HepG2 (cell line): ENCODE results near the gene OBSL1. TPM values are rescaled to one million over a fixed set of nuclear protein-coding genes. Genes with fewer than 3 reads are reported as not detected.

ENCODE experiments used
- ETV5 ChIP-seq: IDR thresholded peaks from 2 replicates; pipeline ENCODE4 v1.6.1; 2018; ENCODE audit warnings: missing biosample characterization, missing genetic modification reagents, inconsistent platforms, borderline replicate concordance
- FOXA3 ChIP-seq: IDR thresholded peaks from 2 replicates; pipeline ENCODE4 v1.6.1; 2016; ENCODE audit warnings: missing genetic modification reagents, missing compliant biosample characterization
- GZF1 ChIP-seq: sonication (generic); formaldehyde crosslinking; IDR thresholded peaks from 2 replicates; pipeline ENCODE4 v1.5.1; 2020; ENCODE audit warnings: mild to moderate bottlenecking, missing genetic modification reagents
- MIER2 ChIP-seq: IDR thresholded peaks from 2 replicates; pipeline ENCODE4 v1.6.1; 2016; ENCODE audit warnings: missing biosample characterization, missing genetic modification reagents
- NCOA5 ChIP-seq: sonication (generic); formaldehyde crosslinking; IDR thresholded peaks from 2 replicates; pipeline ENCODE4 v1.4.0; 2020; ENCODE audit warnings: missing genetic modification reagents
- RFX3 ChIP-seq: IDR thresholded peaks from 2 replicates; pipeline ENCODE4 v1.6.1; 2016; ENCODE audit warnings: missing biosample characterization, missing genetic modification reagents
- RFX5 ChIP-seq: IDR thresholded peaks from 2 replicates; pipeline ENCODE4 v1.6.1; 2011; ENCODE audit warnings: low read depth, low read length, improper control_type of control experiment
- SOX6 ChIP-seq, 2 experiments: fragments of 450-650 bp in 1 of 2; sonication (generic) in 1 of 2; formaldehyde crosslinking in 1 of 2; IDR thresholded peaks; 2 replicates each; pipeline versions ENCODE4 v1.4.0 to v1.6.1; 2017 to 2020; ENCODE audit warnings: antibody characterized with exemption in 1 of 2, mild to moderate bottlenecking in 1 of 2, missing genetic modification reagents in 1 of 2
- TRIM24 ChIP-seq: sonication (generic); formaldehyde crosslinking; IDR thresholded peaks from 2 replicates; pipeline ENCODE4 v1.8.0; 2022; ENCODE audit warnings: mild to moderate bottlenecking, missing genetic modification reagents
- ZFP1 ChIP-seq: IDR thresholded peaks from 2 replicates; pipeline ENCODE4 v1.6.1; 2016
- ZFP37 ChIP-seq: sonication (generic); formaldehyde crosslinking; IDR thresholded peaks from 2 replicates; pipeline ENCODE4 v1.4.0; 2020; ENCODE audit warnings: missing genetic modification reagents, borderline replicate concordance
- ZNF17 ChIP-seq: sonication (generic); formaldehyde crosslinking; IDR thresholded peaks from 2 replicates; pipeline ENCODE4 v1.5.0; 2020; ENCODE audit warnings: mild to moderate bottlenecking, missing genetic modification reagents
- ZNF33A ChIP-seq: sonication (generic); formaldehyde crosslinking; IDR thresholded peaks from 2 replicates; pipeline ENCODE4 v1.5.1; 2020; ENCODE audit warnings: missing genetic modification reagents, mild to moderate bottlenecking, moderate library complexity, borderline replicate concordance
- ZNF543 ChIP-seq: sonication (generic); formaldehyde crosslinking; IDR thresholded peaks from 2 replicates; pipeline ENCODE4 v1.4.0; 2020; ENCODE audit warnings: mild to moderate bottlenecking, missing genetic modification reagents
- ZNF572 ChIP-seq: sonication (generic); formaldehyde crosslinking; IDR thresholded peaks from 2 replicates; pipeline ENCODE4 v1.5.1; 2020; ENCODE audit warnings: mild to moderate bottlenecking, missing genetic modification reagents
- ZNF609 ChIP-seq: sonication (generic); formaldehyde crosslinking; IDR thresholded peaks from 2 replicates; pipeline ENCODE4 v1.4.0; 2020; ENCODE audit warnings: mild to moderate bottlenecking, missing genetic modification reagents, borderline replicate concordance
- polyA plus RNA-seq, 8 experiments: library from polyadenylated mRNA; depleted of rRNA in 3 of 8; stranded (reverse) in 7 of 8; unstranded in 1 of 8; fragments of >200 nt; fragmentation: Illumina TruSeq in 4 of 8; extraction: Trizol in 4 of 8; gene quantifications; 2 replicates each; pipeline versions ENCODE4 v1.2.1 to v1.2.3, GENCODE V29; 2011 to 2016; ENCODE audit warnings: low read depth in 4 of 8, missing spikeins in 1 of 8, mixed read lengths in 1 of 8; ENCODE audit not compliant: insufficient read depth in 1 of 8
- total RNA-seq, 5 experiments: library from RNA; depleted of rRNA; stranded (reverse); fragments of >200 nt; fragmentation: Illumina TruSeq; extraction: Trizol; gene quantifications; 2 replicates each; pipeline ENCODE4 v1.2.3, GENCODE V29; 2016; ENCODE audit warnings: low read depth in 1 of 5
- TF ChIP-seq, protein P1 (sequence below), 2 experiments: sonication (generic) in 1 of 2; formaldehyde crosslinking in 1 of 2; IDR thresholded peaks; 2 replicates each; pipeline versions ENCODE4 v1.6.1 to v1.9.0; 2014 to 2022; ENCODE audit warnings: antibody characterized with exemption in 1 of 2, borderline replicate concordance in 1 of 2, inconsistent platforms in 1 of 2, low read depth in 1 of 2, missing genetic modification reagents in 1 of 2
- TF ChIP-seq, protein P2 (sequence below): sonication (generic); formaldehyde crosslinking; IDR thresholded peaks from 2 replicates; pipeline ENCODE4 v1.5.0; 2020; ENCODE audit warnings: missing genetic modification reagents

The OBSL1 gene
- total and polyA plus RNA-seq, 2 of the 13 experiments (the other 11 are each of a cell fraction or from before 2014, with no cell fraction given): 86.7 to 218 TPM

DNA sequence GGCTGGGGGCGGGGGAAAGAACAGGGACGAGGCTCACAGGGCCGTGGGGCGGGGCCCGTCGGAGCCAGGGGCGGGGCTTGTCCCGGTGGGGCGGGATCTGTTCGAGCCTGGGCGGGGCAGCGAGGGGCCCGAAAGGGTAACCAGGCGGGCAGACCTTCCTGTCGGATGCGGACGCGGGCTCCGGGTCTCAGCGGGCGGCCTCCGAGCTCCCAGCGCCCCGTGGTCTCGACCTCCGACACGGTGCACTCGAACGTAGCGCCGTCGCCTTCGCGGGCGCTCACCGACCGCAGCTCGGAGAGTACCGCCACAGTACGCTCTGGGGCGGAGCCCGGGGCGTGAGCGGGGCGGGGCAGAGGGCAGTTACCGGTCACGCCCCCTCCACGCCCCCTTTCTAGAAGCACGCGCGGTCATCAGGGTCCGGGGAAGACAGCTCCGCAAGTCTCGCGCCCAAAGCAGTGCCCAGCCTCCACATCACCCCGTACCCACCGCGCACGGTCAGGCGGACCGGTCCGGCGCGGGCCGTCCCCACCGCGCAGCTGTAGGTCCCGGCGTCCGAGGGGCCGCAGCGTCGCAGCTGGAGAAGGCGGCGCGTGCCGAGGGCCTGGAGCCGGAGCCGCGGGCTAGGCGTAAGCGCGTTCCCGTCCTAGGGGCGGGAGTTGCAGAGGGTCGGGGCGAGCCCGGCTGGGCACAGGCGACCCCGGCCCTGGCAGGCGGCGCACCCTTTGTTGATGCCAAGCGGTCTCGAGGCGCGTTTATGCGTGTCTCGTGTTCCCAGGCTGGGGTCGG, 18.8 kb downstream of the OBSL1 start (continued):
- no peak for TF ChIP-seq ZNF17 (CRISPR knock-in tag)
- TF ChIP-seq ZNF543 (CRISPR knock-in tag): peak; percentile 71; the same call in 1 of the 2 replicates
- TF ChIP-seq NCOA5 (CRISPR knock-in tag): no peak
- TF ChIP-seq FOXA3 (CRISPR knock-in tag): peak; percentile 30; the same call in 1 of the 2 replicates
- TF ChIP-seq MIER2 (CRISPR knock-in tag): peak; percentile 11; the same call in 1 of the 2 replicates
- no peak for TF ChIP-seq ZNF33A (CRISPR knock-in tag)
- TF ChIP-seq ZNF609: peak; percentile 61
- TF ChIP-seq ETV5 (CRISPR knock-in tag): no peak; the same call in 1 of the 2 replicates
- TF ChIP-seq SOX6 (IDR thresholded peaks at IDR 0.05): no peak
- peak; percentile 68 for TF ChIP-seq SOX6 (CRISPR knock-in tag; IDR thresholded peaks at IDR 0.05)
- no peak for TF ChIP-seq ZFP1 (CRISPR knock-in tag)
- no peak for TF ChIP-seq RFX3 (CRISPR knock-in tag)
- TF ChIP-seq RFX5: no peak; the same call in 1 of the 2 replicates
- TF ChIP-seq, protein P1, sequence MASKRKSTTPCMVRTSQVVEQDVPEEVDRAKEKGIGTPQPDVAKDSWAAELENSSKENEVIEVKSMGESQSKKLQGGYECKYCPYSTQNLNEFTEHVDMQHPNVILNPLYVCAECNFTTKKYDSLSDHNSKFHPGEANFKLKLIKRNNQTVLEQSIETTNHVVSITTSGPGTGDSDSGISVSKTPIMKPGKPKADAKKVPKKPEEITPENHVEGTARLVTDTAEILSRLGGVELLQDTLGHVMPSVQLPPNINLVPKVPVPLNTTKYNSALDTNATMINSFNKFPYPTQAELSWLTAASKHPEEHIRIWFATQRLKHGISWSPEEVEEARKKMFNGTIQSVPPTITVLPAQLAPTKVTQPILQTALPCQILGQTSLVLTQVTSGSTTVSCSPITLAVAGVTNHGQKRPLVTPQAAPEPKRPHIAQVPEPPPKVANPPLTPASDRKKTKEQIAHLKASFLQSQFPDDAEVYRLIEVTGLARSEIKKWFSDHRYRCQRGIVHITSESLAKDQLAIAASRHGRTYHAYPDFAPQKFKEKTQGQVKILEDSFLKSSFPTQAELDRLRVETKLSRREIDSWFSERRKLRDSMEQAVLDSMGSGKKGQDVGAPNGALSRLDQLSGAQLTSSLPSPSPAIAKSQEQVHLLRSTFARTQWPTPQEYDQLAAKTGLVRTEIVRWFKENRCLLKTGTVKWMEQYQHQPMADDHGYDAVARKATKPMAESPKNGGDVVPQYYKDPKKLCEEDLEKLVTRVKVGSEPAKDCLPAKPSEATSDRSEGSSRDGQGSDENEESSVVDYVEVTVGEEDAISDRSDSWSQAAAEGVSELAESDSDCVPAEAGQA (IDR thresholded peaks at IDR 0.05; ENCODE audit: low read depth): peak; percentile 11; the same call in 1 of the 2 replicates
- TF ChIP-seq, protein P1 (CRISPR knock-in tag; IDR thresholded peaks at IDR 0.05; ENCODE audit: borderline replicate concordance): no peak
- TF ChIP-seq, protein P2, sequence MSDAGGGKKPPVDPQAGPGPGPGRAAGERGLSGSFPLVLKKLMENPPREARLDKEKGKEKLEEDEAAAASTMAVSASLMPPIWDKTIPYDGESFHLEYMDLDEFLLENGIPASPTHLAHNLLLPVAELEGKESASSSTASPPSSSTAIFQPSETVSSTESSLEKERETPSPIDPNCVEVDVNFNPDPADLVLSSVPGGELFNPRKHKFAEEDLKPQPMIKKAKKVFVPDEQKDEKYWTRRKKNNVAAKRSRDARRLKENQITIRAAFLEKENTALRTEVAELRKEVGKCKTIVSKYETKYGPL (CRISPR knock-in tag): no peak
- TF ChIP-seq ZNF572: no peak
- TF ChIP-seq GZF1 (CRISPR knock-in tag): 0 out of 2 replicates have a peak, but pooled peaks have one; percentile 1
- 0 out of 2 replicates have a peak, but pooled peaks have one; percentile 32 for TF ChIP-seq TRIM24 (CRISPR knock-in tag)
- no peak; the same call in 1 of the 2 replicates for TF ChIP-seq ZFP37 (CRISPR knock-in tag)
